Right kidney (tissue), 1 donor: ENCODE data around the gene TREH.
A peak's percentile ranks its signal among the peaks of the same experiment; 100 is the strongest.
"Not testable (repeated sequence)": the region's sequence is repeated elsewhere in the genome, so short reads cannot be mapped to it uniquely, and the experiment has no call there.

Experiments
- DNase-seq: peaks from one replicate; pipeline ENCODE4 v3.0.0-alpha.2; 2016

The TREH gene

DNA sequence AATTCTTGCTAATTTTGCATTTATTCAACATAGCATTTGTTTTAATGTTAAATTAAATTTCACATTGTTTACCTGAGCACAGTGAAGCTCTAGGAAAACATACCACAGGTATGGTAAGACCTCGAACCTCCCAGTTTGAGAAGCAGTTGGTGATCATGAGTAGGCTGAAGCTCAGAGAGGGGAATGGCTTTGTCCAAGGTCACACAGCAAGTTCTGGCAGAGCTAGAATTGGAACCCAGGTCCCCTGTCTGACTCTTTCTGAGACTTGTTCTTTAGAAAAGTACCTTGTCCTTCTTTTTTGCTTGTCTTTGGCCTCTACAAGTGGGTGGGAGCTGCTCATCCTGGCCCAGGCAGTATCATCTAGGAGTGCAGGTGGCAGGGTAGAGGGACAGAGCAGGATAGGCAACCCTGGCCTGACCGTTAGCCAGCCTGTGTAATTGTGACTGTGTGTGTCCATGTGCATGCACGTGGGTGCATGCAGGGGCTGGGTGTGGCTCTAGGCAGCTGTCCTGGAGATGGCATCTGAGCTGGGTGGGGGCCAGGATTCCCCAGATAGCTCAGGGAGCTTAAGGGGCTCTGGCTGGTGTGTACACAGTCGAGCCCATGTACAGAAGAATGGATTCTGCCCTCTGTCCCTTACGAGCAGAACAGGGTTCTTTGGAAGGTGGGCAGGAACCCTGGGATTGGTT, 50.4 kb downstream of the TREH start:
- no peak for DNase-seq

DNA sequence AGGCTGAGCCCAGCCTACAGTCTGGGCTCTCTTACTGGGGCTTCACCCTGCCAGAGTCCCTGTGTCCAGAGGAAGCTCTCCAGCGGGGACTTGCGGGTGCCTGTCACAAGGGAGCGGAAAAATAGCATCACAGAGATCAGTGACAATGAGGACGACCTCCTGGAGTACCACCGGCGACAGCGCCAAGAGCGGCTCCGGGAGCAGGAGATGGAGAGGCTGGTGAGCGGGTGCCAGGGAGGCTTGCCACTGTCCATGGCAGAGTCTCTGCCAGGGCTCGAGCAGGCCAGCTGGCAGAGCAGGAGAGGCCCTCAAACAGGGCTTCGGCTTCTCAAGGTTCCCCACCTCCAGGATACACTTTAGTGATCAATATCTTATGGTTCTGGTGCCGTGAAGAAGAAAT, 51.0 kb downstream of the TREH start:
- DNase-seq = no peak

DNA sequence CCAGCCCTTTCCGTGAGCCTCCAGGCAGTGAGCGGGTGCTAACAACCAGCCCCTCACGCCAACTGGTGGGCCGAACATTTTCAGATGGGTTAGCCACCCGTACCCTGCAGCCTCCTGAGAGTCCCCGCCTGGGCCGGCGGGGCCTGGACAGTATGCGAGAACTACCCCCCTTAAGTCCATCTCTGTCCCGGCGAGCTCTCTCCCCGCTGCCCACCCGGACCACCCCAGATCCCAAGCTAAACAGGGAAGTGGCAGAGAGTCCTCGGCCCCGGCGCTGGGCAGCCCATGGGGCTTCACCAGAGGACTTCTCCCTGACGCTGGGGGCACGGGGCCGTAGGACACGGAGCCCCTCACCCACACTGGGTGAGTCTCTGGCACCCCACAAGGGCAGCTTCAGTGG, 51.4 kb downstream of the TREH start:
- DNase-seq = no peak

DNA sequence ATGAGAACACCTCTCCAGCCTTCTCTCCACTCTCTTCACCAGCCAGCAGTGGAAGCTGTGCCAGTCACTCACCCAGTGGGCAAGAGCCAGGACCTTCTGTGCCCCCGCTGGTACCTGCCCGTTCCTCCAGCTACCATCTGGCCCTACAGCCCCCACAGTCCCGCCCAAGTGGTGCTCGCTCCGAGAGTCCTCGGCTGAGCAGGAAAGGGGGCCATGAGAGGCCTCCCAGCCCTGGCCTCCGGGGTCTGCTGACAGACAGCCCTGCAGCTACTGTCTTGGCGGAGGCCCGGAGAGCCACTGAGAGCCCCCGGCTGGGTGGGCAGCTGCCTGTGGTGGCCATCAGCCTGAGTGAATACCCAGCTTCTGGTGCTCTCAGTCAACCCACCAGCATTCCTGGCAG, 51.9 kb downstream of the TREH start:
- DNase-seq = no peak

DNA sequence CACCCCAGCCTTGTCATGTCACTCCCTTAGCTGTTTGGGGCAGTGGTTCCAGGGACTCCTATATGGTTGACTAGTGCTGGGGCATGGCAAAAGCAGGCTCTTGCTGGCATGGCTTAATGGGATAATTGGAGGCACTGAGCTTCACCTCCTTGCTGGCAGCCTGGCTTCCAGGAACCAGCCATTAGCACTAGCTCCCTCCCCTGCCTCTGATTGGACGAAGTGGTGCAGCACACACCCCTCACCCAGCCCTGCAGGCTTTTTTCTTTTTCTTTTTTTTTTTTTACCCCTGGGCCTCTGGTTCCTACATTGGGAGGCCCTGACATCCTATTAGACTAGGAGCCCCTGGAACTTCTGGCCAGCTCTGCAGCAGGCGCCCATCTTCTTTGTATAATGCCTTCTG, 53.5 kb downstream of the TREH start:
- DNase-seq = no peak

DNA sequence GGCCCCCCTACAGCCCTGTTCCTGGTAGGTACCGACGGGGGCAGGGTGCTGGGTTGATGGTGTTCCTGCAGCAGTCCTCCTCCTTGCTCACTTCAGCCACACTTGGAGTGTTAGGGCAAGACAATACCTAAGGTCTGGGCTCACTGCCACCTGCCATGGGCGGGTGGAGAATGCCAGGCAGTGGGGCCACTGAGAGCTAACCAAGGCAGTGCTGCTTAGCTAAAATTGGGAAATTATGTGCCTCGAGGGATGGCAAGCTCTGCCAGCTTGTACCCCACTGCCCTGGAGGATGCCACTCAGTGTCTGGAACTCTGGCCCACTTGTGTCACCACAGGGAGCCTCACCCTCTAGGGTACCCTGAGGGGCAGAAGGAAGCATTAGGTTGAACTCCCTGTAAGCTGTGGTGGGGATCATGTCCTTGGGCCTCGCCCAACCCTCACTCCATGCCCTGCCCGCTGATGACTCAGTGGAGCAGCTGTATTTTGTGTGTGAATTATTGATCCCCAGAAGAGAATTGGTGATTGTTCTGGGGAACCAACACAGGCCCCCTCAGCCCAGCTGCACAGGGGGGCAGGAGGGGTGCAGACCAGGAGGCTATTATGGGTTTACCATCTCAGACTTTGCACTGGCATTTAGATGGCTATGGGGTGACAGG, 54.3 kb downstream of the TREH start:
- no peak for DNase-seq

DNA sequence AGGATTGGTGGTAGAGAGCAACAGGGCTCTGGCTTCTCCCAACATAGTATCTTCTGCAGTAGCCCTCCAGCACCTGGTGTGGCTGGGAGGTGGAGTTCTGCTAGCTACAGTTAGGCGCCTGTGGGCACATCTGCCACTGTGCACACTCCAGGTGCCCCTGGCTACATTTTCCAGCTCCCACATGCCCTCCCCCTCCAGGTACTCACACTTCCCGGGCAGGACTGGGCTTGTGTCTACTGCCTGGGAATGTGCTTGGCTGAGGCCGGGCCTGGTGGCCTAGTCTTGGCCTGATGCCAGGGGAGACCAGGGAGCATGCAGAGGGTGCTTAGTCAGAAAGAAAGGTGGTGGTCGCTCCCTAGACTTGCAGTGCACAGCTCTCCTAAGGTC, 56.2 kb downstream of the TREH start:
- DNase-seq = peak; percentile 39

DNA sequence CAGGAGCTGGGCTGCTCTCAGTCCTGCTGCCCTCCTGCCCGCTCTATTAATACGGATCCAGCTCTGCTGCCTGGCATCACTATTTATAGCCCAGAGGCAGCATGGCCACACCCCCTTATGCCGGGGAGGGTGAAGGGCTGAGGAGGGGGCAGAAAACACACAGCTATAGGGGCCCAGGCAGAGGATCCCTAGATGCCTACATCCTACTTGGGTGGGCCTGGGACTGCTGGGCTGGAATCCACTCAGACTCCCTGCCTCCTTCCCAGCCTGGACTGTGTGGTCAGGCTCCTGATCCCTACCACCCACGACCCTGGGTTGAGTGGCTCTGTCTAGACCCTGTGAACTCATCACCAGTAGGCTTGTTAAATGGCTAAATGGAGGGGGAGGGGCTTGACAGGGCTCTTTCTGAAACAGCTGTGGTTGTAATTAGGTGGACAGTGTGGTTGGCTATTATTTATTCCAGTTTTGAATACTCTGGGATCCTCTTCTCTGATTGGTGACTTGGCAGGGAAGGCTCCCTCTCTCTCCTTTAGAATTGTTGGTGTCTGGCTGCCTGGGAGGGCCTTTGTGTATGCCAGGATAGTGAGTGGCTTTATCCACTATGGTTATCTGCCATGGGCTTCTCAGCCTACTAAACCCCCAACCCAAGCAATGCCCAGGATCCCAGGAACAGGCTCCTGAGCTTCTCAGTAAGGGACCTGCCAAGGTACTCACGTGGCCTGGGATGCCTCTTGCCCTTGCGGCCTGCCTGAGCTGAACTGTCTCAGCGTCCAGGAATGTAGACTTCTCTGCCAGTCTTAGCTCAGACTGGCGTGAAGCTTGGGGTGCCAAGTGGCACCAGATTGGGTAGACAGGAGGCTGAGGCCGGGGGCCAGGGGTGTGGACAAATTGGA, 56.8 kb downstream of the TREH start:
- peak; percentile 44 for DNase-seq

DNA sequence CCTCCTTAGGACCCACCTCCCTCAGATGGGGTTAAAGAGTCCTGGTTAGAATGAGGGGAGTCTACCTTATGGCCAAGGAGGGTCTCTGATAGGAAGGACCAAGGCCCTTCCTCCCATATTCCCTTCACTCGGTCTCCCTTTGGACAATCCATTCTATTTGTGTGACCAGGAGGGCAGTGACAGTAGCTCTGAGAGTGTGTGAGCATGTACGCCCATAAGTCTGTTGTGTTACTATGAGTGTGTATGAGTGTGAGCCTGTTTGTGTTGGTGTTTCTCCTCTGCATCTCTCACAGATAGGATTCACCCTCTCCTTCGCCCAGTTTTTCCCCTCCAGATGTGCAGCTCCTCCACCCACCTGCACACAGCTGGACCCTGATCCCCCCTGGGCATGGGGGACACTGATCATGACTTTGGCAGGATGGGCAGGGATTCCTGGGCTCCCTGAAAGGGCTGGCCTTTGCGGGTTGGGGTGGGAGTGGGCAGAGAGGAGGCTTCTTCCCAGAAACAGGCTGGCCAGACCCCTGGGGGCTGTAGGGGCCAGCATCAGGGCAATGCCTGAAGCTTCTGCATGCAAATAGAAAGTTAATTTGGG, 57.6 kb downstream of the TREH start:
- DNase-seq = peak; percentile 42

DNA sequence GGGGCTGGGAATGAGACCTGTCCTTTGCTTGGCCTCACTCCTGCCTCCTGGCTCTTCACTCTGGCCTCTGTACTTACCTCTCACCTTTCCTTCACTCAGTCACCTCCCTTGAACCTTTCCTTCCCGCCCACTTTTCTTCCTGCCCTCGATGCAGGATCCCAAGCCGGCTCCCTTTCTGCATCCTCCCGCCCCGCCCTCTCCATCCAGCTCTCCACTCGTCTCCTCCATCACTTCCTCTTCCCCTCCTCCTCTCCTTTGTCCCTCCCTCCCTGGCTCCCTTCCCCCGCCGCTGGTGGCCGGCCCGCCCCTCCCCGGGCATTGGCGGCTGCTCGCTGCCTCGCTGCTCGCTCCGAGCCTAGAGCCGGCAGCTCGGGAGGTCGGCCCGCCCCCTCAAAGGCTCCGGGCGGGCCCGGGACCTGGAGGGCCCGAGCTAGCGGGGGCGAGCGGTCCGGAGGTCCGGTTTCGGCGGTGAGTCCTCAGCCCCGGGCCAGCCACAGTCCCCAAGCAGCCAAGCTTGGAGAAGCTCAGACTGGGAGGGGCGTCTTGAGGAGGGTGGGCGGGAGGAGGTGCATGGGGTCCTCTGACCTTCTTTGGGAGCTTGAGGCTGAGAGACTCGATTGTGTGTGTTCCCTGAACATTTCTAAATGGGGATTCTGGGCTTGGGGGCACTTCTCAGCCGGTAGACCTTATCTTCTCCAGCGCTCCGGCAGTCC, 58.2 kb downstream of the TREH start:
- peak; percentile 82 for DNase-seq

DNA sequence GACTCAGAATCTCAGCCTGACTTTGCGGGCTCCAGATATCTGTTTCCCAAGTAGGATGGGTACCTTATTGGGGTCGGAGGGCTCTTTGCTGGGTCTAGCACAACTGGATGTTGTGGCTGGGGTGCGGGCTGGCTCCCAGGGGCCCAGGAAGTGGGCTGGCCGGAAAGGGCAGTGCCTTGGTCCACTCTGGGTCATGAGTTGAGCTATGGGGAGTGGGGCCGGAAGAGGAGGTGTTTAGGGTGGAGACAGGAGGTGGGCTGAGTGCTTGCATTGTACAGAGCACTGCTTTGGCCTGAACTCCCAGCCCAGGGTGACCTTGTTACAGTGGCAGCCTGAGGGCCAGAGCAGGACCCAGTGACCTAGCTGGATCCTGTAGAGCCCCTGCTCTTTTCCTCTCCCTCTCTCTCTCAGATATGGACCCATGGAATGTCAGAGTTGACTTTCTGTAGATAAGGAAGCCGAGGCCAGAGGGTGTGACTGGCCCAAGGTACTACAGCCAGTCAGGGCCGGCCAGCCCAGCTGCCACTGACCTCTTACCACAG, 58.9 kb downstream of the TREH start:
- no peak for DNase-seq

DNA sequence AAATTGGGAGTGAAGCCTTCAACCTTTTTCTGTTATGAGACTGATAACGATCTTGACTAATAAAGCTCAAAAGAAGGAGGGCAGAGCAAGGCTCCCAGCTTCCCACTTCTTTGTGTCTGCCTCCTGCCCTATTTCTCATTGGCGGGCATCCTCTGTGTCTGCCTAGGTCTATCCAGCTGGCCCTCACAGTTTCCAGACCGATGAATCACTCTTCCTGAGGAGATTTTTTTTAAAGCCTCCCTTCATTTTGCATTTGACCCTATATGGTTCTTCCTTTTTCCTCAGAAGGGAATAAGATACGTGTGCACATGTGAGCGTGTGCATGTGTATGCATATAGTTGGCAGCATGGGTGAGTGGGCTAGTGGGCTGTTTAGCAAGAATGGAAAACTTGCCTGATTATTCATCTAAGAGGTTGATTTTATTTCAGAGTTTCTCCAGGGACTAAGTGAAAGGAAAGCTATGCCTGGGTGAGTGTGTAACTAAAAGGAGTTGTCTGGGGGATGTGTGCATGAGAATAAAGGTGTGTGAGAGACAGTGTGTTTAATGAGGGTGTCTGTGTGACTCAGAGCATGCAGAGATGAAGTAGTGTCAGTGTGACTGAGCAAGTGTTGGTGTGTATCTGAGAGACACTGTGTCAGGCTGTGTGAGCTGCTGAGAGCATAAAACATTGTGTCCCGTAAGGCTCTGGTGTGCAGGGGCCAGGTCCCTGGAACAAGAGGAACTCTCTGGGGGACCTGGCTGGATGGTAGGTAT, 59.8 kb downstream of the TREH start:
- peak; percentile 47 for DNase-seq

DNA sequence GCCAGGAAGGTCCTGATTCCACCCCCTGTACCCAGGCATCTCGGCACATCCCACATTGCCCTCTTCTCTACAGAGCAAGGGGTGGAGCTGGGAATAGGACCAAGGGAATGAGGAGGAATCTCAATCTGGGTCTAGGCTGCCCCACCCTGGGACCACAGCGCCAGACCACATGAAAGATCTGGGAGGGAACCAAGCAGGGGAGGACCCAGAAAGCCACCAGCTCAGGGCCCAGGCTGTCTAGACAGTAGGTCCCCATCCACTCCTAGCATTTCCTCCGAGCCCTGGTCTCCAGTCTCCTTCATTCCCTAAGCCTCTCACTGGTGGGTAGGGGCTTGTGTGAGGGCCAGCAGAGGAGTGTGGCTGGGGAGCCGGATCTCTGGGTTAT, 60.5 kb downstream of the TREH start:
- DNase-seq = peak; percentile 28

DNA sequence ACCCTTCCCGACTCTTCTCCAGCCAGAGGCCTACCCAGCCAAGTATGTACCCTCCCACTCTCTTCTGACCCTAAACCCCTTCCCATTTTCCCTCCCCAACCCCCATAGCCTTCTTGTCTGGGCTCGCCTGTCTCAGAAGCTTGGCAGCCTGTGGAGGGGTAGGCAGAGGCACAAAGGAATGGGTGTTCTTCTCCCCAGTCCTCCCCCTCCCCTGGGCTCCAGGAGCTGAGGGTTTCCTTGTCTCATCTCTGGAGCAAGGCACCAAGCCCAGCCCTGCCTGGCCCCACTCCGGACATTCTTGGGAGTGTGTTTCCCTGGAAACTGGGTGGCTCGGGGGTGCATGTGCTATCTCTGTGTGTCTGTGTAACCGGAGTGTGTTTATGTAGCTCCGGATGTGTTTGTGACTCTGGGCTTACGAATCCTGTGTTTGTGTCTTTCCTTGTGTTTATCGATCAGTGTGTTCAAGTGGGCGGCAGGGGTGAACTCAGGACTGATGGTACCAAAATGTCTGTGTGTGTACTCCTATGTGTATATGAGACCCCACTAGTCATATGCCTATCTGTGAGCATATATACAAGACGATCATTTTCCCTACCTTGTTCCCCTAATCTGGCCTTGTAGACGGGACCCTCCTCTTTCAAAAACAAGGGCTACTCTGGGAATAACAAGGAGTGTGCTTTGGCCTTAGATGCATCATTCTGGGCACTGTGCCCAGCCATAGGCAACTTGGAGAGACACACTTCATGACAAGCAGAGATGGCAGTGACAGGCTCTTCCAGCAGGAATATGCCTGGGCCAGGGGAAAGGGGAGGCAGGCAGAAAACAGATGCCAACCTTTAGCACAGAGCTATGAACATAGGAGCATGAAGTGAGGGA, 61.1 kb downstream of the TREH start:
- DNase-seq = peak; percentile 47

DNA sequence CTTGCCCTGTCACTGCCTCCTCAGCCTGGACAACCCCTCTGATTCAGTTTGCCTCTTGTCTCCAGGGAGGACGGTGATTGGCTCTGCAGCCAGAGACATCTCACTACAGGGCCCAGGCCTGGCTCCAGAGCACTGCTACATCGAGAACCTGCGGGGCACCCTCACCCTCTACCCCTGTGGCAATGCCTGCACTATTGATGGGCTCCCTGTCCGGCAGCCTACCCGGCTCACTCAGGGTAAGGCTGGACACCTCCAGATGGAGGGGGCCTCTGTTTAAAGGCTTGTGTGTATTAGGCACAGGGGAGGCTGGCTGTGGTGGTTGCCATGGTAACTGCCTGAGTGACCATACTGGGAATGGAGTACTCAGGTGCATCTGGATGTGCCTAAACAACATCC, 63.5 kb downstream of the TREH start:
- DNase-seq = peak; percentile 23

DNA sequence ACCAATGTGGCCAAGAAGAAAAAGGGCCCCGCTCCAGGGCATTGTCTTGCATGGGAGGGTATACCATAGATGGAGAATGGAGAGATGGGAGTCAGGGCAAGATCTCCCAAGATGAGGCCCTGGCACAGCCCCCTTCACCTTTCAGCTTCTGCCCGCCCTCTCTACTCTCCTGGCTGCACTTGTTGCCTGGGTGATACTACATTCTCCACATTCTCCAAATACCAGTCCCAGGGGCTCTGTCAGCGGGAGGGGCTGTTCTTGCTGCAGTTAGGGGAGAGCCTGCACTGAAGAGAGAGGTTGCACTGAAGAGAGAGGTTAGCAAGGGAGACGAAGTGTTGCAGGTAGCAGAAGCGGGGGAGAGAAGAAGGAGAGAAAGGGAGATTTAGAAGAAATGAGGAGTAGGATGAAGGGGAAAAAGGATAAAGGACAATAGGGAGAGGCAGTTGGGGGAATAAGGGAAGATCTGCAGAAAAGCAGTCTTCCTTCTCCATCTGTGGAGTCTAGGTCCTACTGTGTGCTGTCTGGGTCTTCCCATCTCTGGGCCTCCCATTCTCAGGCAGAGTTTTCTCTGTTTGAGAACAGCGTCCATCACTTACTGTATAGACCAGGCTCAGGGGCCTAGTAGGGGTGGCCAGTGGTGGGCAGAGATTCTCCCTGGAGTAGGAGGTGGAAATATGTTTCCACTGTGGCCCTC, 64.0 kb downstream of the TREH start:
- DNase-seq = peak; percentile 61

DNA sequence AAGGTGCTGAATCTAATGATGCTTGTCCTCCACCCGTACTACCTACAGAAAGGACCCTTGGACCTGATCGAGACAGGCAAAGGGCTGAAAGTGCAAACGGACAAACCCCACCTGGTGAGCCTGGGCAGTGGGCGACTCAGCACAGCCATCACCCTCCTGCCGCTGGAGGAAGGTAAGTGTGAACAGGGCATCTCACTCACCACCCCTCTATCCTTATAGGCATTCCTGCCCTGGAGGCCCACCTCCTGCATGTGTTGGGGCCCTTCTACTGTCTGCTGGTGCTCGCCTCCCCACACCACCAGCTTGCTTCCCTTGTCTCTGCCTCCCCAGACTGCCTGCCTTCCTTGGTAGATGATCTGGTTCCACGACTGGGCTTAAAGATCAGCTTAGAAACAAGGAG, 64.9 kb downstream of the TREH start:
- no peak for DNase-seq

DNA sequence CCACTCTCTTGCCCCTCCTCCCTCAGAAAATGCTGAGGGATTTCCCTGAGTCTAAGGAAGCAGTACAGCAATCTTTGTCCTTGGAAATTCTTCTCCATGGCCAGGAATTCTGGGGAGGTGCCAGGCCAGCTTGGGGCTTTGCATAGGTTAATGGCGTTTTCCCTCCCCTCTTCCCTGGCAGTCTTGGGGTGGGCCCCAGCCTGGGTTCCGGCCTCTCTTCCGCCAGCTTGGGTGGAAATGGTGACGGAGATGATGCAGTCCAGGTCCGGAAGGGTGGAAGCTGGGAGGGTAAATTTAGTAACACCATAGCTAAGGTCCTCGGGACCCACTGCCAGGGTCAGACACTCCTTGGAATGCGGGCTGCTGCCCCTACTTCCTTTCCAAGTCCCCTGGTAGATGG, 67.1 kb downstream of the TREH start:
- no peak for DNase-seq

DNA sequence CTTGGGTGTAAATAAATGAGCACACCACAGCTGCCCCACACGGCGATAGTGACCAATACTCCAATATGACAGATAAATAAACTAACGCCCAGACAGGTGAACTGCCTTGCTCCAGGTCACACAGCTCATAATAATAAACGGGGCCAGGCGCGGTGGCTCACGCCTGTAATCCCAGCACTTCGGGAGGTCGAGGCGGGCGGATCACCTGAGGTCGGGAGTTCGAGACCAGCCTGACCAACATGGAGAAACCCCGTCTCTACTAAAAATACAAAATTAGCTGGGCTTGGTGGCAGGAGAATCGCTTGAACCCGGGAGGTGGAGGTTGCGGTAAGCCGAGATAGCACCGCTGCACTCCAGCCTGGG, 68.0 kb downstream of the TREH start:
- DNase-seq = not testable (repeated sequence)
